G401.6 (cell line): Measurements from ENCODE around the gene PAPOLG.
A peak's percentile ranks its signal among the peaks of the same experiment; 100 is the strongest.
"Not testable (repeated sequence)": the region's sequence is repeated elsewhere in the genome, so short reads cannot be mapped to it uniquely, and the experiment has no call there.

Experiments
- FAIRE-seq: peaks from 2 replicates; lab custom pipeline; 2012; peaks lifted over from hg19 to GRCh38; lab: Jason Lieb, UNC

PAPOLG gene

DNA sequence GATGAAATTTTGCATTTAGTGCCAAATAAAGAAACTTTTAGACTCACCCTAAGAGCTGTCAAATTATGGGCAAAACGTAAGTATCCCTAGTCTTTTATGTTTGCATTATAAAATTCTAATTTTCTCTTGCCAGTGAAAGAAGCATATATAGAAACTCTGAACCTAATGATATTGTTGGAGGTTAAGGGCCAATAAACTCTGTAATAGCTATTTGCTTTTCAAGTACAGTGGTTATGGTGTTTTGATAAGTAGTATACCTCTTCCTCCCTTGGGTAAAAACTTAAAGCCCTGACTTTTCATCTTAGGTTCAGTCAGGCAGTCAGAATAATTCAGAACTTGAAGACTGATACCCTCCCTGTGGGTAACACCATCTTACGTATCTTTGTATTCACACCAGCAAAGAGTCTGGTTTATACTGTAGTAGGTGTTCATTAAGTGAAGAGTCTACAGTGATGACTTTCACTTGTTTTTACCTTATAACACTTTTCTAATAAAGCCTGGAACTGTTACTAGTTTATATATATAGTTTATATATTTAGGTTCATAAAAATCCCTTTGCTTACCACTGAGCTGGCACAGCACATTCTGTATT lies 19.1 kb downstream of the PAPOLG start:
- FAIRE-seq = no peak

DNA sequence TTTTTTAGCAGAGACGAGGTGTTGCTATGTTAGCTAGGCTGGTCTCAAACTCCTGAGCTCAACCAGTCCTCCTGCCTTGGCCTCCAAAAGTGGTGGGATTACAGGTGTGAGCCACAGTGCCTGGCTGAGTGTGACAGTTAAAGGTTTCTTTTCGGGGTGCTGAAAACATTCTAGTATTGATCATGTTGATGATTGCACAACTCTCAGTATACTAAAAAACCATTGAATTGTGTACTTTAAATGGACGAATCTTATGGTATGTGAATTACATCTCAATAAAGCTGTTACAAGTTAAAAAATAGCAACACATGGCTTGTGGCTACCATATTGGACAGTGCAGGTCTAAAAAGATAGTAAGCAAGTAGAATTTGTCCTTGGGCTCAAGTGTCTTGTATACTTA lies 22.3 kb downstream of the PAPOLG start:
- FAIRE-seq = no peak

DNA sequence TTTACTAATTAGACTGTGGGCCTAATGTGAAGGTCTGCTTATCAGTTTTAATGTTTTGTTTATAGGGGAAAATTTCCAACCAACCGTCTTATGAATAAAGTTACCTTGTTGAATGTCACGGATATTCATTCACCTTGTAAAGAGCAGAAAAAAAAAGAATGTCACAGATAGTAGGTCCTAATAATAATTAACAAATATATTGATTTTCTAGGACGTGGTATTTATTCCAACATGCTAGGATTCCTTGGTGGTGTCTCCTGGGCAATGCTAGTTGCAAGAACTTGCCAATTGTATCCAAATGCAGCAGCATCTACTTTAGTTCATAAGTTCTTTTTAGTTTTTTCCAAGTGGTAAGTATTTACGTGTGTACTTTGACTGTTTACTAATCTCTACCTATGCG lies 23.4 kb downstream of the PAPOLG start:
- FAIRE-seq = no peak

DNA sequence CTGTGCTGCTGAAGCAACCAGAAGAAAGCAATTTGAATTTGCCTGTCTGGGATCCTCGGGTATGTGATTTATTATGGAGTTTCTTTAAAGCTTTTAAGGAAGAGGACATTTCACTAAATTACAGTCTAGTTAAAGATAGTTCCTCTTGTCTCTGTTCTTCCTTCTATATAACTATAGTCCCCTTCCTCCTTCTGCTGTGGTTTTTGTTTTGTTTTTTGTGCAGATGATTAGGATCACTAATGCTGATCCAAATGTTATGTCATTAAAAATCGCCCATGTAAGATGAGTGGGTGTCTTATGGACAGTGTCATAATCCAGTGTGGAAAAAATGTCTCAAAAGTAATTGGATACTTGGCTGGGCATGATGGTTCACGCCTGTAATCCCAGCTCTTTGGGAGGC lies 24.7 kb downstream of the PAPOLG start:
- no peak for FAIRE-seq

DNA sequence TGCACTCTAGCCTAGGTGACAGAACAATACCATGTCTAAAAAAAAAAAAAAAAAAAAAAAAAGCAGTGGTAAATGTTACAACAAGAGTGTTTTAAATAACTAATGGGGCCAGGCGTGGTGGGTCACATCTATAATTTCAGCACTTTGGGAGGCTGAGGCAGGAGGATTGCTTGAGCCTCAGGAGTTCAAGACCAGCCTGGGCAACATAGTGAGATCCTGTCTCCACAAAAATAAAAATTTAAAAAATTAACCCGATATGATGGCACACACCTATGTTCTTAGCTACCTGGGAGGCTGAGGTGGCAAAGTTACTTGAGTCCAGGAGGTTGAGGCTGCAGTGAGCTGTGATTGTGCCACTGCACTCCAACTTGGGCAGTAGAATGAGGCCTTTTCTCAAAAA lies 37.1 kb downstream of the PAPOLG start:
- FAIRE-seq = no peak

DNA sequence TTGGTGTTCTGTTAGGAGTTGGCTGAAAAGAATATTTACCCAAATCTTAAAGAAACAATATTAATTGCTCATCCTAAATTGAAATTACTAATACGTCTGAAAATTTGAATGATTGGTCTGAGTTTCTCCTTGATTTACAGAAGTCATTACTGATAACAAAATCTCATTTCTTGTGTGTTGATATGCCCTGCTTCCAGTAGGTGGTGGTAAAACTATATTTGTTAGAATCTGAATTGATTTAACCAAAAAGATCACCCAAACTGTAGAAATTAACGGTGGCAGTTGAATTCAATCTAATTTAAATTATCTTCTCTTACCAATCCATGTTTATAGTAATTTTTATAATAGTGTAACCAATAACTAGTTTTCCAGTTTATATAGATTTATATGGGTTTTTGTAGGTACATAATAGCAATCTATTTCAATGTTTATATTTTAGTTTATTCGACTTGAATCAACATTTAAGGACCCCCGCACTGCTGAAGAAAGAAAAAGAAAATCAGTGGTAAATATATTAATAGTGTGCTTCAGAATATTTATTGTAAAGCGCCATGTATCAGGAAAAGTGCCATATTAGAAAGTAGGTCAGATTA lies 38.3 kb downstream of the PAPOLG start:
- FAIRE-seq = peak; percentile 92

DNA sequence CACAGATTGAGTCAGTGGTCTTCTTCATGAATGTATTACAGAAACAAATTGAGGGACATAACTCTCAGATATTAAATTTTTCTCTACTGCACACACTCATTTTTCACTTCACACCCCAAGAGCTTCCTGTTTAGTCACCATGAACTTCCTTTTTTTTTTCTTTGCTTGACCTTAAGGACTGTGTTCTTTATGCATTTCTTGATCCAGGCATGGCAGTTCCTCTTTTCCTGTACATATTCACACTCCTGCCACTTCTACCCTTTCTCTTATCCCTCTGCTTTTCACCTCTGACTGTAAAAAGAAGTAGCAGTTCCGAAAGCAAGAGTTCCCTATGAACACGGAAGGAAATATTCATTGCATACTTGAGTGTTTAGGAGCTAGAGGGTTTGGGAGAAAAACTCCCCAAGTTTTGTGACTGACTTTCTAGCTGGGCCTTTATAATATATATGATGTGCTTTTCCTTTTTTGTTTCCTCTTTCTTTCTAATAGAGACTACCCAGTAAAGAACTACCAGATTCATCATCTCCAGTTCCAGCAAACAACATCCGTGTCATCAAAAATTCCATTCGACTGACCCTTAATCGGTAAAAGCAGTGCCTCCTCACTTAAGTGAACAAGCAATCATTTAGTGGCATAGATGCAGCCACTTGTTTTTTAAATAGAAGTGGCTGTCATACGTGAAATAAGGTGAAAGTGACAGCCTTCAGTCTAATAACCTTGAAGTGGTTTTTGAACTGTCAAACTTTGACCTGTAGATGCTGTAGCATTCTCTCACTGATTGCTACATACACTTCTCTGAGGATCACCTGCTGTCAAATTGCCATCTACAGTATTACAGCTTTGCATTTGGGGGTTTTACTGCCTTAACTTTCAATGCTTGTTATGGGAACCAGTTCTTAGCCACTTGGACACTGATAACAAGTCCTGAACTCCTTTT lies 40.8 kb downstream of the PAPOLG start:
- FAIRE-seq = no peak

DNA sequence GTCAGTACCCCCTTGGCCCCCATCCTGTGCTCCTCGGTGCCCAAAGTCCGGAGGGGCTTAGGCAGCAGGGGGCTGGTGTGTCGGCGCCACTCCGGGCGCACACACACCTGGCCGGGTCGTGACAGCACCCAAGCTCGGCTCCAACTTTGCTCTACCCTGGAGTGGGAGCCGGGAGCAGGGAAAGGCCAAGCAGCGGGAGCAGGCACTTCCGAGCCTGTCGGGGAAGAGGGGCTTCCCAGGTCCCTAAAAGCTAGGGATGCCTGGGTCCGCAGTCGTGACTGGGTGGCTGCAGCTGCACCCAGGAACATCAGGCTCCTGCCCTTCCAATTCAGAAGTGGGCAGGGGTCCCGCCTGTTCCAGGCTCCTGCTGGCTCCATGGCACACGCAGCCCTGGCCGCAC lies 48.4 kb downstream of the PAPOLG start:
- no peak for FAIRE-seq

DNA sequence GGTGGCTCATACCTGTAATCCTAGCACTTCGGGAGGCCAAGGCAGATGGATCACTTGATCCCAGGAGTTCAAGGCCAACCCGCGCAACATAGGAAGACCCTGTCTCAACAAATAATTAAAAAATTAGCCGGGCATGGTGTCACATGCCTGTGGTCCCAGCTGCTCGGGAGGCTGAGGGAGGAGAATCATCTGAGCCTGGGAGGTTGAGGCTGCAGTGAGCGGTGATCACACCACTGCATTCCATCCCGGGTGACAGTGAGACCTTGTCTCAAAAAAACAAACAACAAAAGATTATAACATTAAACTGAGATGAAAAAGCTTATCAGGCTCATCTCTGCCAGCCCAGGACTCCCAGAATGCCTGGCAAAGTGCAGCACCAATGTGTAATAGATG lies 50.5 kb downstream of the PAPOLG start:
- no peak for FAIRE-seq

DNA sequence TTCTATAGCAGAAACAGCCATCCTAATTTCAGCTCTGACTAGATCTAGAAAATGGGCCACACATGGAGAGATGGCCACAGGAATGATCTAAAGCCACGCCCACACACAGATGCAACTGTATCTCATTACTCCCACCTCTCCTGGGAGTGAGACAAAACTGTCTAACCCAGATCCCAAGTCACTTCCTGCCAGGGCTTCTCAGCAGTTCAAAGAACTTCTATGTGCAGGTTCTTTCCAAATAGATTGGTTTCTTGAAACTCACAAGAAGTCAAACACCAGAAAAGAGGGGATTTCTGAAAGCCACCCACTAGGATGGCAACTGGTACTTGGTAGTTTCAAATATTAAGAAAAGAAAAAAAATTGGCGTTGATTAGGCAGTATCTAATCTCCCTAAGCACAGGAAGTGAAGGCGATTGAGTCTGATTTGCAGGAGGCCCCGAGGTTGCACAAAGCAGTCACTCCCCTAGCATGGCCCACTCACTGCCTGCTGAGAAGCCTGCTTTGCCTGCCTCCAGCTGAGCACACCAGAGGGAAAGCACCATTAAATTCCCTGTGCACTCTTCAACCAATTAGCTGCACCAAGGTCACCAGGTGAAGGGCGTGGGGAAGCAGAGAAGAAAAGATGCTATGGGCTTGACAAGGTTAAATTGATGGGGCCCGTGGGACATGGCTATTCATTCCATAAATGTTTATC lies 51.1 kb downstream of the PAPOLG start:
- no peak for FAIRE-seq

DNA sequence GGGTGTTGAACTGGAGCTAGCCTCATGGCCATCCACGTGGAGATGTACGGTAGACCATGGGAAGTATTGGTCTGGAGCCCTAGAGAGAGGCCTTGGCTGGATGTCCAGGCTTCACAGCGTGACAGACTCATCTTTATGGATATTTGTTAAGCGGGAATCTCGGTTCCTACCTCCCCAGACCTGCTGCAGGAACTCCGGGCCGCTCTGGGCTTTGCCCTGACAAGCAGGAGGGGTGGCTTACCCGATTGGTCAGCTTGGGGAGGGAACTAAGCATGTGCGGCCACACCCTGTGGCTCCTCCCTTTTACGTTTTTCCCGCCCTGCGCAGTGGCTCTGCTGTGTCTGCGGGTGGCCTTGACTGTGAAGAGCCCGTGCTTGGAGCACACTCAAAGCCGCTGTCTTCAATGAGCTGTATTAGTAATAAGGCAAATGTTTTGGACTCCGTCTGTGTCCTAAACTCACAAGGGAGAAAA lies 52.3 kb downstream of the PAPOLG start:
- FAIRE-seq = no peak

DNA sequence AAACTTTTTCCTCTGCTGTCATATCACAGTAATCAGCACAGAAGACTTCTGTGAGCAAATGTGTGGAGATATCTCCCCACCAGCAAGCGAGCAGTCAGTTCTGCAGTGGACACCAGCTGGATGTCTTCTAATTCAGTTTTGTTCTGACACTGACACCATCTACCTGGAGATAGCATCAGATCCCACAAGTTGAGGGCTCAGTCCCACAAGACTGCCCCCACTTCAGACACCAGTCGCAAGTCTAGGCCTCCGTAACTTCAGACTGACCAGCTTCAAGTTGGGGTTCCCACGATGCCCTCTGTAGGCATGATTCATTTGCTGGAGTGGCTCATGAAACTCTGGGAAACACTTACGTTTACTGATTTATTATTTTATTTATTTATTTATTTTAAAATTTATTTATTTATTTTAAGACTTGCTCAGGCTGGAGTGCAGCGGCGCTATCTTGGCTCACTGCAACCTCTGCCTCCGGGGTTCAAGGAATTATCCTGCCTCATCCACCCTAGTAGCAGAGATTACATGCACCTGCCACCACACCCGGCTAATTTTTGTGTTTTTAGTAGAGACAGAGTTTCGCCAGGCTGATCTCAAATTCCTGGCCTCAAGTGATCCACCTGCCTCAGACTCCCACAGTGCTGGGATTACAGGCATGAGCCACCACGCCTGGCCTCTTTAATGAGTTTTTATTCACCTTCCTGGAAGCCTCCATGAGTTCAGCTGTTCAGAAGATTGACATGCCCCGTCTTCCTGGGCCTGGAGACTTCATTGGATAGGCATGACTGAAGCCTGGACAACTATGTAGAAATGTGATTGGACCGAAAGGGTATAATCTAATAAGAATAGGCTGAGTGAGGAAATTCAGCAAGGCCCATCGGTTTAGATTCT lies 55.7 kb downstream of the PAPOLG start:
- no peak for FAIRE-seq

DNA sequence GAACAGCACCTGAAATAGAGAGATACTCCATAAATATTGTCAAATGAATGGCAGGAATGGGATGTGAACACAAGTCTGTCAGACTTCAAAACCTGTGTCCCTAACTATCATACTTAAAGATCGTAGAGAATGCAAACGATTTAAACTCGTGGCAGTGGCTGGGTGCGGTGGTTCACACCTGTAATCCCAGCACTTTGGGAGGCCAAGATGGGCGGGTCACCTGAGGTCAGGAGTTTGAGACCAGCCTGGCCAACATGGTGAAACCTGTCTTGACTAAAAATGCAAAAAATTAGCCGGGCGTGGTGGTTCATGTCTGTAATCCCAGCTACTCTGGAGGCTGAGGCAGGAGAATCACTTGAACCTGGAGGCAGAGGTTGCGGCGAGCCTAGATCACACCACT lies 61.1 kb downstream of the PAPOLG start:
- not testable (repeated sequence) for FAIRE-seq

DNA sequence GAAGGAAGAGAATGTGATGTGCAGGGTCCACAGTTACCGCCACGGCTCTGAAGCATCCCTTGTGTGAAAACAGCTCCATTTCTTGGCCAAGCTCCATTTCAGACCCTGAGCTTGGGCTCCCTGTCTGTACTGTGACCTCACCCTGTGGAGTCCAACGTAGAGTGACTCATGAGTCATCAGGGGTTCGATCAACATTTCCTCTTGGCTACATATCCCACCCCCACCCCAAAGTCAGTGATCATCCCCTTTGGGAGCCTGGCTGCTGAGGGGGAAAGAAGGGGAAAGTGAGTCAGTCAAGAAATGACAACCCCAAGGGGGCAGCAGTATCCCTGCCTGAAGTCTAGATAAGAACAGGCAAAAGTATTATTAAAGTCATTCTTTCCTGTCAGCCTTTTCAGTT lies 62.2 kb downstream of the PAPOLG start:
- FAIRE-seq = no peak

DNA sequence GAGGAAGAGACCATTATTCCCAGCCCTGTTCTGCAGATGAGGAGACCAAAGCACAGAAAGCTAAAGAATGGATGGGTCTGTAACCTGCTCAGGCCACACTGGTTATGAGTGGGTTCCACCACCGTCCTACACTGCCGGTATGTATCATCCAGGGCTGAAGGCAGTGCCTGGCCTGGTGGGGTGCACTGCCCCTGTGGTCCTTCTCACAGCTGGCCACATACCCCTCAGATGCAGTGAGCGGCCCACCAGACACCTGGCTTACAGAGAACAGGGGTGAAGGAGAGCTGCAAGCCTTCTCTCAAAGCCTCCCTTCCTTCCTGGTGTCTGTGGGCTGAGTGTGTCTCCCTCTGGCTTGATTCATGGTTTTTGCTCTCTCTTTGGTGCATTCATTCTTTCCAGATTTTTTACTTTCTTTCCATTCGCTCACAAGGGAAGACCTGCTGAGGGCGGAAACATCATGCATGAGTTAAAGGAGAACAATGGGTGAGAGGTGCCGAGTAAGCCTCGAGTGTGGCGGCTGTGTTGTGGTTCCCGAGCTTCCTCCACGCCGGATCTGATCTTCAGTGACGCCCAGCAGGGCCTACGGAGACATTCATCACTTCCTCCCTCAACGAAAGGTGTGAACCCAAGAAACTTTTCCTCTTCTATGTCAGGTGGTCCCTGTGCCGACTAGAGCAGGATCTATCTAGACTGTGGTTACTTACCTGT lies 63.2 kb downstream of the PAPOLG start:
- no peak for FAIRE-seq

DNA sequence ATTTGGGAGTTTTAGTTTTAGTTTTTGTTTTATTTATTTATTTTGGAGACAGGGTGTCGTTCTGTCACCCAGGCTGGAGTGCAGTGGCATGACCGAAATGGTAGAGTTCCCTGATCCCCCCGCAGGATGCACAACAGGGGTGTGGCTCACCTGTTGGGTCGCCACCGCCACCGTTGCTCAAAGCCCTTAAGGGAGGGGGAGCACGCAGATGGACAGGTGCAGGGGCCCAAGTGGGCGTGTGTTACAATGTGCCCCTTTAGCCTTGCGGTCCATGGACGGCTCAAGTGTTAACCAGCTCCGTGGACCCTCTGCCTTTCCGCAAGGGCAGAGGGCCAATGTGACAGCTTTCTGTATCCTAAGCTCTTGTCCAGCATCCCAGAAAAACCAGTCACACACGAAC lies 63.9 kb downstream of the PAPOLG start:
- no peak for FAIRE-seq

DNA sequence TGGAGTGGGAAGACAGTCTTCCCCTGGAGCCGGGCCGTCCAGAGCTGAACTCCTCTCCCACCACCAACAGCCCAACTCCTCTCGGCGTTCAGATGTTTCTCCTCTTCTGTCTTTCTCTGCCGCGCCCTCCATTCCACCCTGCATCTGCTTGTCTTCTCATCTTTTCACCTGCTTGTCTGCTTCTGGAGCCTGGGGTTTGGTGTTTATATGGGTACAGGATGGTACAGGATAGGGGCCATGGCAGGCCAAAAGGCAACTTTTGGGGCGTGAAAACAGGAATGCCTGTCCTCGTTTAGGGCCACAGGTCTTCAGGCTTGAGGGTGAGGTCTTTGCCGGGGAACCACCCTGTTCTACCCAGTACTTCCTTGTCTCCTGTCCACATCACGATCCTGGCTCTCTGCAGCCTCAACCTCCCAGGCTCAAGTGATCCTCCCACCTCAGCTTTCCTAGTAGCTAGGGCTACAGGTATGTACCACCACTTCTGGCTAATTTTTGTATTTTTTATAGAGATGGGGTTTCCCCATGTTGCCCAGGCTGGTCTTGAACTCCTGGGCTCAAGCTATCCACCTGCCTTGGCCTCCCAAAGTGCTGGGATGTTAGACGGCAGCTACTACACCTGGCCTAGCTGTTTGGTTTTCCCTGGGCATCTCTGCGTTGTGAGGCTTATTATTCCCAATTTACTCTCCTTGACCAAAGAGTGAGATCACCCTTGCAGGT lies 64.5 kb downstream of the PAPOLG start:
- FAIRE-seq = no peak

DNA sequence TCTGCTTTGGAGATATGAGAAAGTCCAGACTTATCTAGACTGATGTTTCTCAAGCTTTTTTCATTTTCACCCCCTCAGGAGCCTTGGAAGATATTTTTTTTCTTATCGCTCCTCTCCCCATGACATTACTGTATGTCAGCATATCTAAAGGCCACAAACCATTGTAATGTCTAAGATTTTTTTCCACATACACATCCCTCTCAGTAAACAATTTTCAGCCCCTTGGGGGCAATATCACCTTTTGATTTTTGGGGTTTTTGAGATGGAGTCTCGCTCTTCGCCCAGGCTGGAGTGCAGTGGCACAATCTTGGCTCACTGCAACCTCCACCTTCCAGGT lies 65.0 kb downstream of the PAPOLG start:
- FAIRE-seq = no peak

DNA sequence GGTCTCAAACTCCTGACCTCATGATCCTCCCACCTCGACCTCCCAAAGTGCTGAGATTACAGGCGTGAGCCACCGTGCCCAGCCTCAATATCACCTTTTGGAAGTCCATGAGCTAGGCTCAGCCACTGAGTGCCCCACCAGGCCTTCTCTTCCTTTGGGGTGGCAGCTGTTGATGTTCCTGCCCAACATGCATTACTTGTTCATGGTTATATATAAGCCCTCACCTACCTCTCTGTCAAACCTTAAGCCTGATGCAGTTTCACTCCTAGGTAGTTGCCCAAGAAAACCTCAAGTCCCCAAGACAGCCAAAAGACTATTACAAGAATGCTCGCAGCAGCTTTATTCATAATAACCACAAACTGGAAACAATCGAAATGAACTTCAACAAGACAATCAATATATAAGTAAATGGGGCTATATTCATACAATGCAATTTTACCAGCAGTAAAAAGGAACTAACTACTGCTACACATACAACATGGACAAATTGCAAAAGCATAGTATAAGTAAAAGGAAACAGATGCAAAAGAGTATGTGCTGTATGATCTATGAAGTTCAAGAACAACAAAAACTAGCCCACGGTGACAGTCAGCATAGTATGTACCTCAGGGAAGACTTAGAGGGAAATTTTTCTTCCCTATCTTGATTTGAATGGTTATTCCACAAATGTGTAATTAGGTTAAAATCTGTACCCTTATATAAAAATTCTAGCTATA lies 65.7 kb downstream of the PAPOLG start:
- FAIRE-seq = no peak

DNA sequence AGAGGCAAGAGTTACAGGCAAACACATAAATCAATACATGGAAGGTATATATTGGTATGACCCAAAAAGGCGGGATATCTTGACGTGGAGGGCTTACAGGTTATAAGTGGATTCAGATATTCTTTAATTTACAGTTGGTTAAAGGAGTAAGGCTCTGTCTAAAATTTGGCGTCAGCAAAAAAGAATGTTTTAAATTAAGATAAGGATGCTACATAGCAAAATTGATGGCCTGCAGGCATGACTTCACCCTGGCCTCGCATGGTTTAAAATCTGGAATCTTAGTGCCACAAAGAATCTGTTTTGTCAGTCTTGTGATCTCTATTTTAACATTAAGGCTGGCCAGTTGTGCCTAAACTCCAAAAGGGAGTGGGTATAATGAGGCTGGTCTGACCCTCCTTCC lies 66.9 kb downstream of the PAPOLG start:
- FAIRE-seq = no peak
